ENCODE data around the gene CBX1. TPM values are rescaled to one million over a fixed set of nuclear protein-coding genes. Genes with fewer than 3 reads are reported as not detected.

Gene CBX1
- total and polyA plus RNA-seq, 2 of the 13 experiments (the other 11 are each of a cell fraction or from before 2014, with no cell fraction given) = 17.8 to 108 TPM

DNA sequence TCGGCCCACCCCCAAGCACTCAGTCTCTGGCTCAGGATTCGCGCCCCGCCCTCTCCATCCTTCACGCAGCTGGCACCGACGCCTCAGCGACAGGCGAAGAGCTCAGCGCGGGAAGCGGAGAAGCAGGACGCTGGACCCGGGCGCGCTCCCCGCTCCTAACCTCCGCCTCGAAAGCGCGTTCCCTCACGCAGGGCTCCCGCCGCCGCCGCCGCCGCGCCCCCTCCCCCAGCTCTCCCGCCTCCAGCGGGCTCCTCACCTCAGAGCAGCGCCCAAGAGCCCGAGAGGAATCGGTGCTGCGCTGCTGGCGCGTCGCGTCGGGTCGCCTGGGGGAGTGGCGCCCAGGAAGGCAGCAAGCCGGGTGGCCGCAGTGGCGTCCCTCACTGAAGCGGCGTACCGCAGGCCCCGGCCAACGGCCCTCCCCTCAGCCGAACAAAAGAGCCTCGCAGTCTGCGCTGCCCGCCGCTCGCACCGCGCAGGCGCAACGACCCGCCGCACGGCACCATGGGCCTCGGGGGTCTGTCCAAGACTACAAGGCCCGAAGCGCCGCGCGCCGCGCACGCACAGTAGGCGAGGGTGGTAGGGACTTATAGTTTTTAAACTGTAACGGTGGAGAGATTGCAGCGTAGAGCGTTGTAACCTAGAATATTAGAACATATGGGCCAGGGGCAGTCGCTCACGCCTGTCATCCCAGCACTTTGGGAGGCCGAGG lies at the start of gene CBX1 (continued):
- TF ChIP-seq, protein P1, sequence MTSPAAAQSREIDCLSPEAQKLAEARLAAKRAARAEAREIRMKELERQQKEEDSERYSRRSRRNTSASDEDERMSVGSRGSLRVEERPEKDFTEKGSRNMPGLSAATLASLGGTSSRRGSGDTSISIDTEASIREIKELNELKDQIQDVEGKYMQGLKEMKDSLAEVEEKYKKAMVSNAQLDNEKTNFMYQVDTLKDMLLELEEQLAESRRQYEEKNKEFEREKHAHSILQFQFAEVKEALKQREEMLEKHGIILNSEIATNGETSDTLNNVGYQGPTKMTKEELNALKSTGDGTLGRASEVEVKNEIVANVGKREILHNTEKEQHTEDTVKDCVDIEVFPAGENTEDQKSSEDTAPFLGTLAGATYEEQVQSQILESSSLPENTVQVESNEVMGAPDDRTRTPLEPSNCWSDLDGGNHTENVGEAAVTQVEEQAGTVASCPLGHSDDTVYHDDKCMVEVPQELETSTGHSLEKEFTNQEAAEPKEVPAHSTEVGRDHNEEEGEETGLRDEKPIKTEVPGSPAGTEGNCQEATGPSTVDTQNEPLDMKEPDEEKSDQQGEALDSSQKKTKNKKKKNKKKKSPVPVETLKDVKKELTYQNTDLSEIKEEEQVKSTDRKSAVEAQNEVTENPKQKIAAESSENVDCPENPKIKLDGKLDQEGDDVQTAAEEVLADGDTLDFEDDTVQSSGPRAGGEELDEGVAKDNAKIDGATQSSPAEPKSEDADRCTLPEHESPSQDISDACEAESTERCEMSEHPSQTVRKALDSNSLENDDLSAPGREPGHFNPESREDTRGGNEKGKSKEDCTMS (CRISPR knock-in tag; conservative IDR thresholded peaks at IDR 0.05) = no peak
- TF ChIP-seq GTF2F1 (IDR thresholded peaks at IDR 0.05; ENCODE audit: low read length) (no peak), ZNF329 (CRISPR knock-in tag; IDR thresholded peaks at IDR 0.05; ENCODE audit: low read depth) (no peak), ZNF20 (CRISPR knock-in tag; IDR thresholded peaks at IDR 0.05) (peak; percentile 93; the same call in 1 of the 2 replicates), KLF13 (CRISPR knock-in tag; IDR thresholded peaks at IDR 0.05) (no peak), HNRNPH1 (optimal IDR thresholded peaks at IDR 0.05; ENCODE audit: low read depth, low read length) (no peak), HNF4A (CRISPR knock-in tag; IDR thresholded peaks at IDR 0.05) (no peak; the same call in 1 of the 2 replicates), ZNF253 (CRISPR knock-in tag; IDR thresholded peaks at IDR 0.05; ENCODE audit: borderline replicate concordance) (peak; percentile 21; the same call in 1 of the 2 replicates), ZNF225 (CRISPR knock-in tag; IDR thresholded peaks at IDR 0.05) (peak; percentile 11; the same call in 1 of the 2 replicates), ATAD3A (CRISPR knock-in tag; IDR thresholded peaks at IDR 0.05) (no peak)
- TF ChIP-seq, protein P2, sequence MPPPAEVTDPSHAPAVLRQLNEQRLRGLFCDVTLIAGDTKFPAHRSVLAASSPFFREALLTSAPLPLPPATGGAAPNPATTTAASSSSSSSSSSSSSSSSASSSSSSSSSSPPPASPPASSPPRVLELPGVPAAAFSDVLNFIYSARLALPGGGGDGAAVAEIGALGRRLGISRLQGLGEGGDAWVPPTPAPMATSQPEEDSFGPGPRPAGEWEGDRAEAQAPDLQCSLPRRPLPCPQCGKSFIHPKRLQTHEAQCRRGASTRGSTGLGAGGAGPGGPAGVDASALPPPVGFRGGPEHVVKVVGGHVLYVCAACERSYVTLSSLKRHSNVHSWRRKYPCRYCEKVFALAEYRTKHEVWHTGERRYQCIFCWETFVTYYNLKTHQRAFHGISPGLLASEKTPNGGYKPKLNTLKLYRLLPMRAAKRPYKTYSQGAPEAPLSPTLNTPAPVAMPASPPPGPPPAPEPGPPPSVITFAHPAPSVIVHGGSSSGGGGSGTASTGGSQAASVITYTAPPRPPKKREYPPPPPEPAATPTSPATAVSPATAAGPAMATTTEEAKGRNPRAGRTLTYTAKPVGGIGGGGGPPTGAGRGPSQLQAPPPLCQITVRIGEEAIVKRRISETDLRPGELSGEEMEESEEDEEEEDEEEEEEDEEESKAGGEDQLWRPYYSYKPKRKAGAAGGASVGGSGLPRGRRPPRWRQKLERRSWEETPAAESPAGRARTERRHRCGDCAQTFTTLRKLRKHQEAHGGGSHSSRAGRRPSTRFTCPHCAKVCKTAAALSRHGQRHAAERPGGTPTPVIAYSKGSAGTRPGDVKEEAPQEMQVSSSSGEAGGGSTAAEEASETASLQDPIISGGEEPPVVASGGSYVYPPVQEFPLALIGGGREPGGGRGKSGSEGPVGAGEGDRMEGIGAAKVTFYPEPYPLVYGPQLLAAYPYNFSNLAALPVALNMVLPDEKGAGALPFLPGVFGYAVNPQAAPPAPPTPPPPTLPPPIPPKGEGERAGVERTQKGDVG (CRISPR knock-in tag; IDR thresholded peaks at IDR 0.05; ENCODE audit: borderline replicate concordance) = no peak
- TF ChIP-seq, protein P3, sequence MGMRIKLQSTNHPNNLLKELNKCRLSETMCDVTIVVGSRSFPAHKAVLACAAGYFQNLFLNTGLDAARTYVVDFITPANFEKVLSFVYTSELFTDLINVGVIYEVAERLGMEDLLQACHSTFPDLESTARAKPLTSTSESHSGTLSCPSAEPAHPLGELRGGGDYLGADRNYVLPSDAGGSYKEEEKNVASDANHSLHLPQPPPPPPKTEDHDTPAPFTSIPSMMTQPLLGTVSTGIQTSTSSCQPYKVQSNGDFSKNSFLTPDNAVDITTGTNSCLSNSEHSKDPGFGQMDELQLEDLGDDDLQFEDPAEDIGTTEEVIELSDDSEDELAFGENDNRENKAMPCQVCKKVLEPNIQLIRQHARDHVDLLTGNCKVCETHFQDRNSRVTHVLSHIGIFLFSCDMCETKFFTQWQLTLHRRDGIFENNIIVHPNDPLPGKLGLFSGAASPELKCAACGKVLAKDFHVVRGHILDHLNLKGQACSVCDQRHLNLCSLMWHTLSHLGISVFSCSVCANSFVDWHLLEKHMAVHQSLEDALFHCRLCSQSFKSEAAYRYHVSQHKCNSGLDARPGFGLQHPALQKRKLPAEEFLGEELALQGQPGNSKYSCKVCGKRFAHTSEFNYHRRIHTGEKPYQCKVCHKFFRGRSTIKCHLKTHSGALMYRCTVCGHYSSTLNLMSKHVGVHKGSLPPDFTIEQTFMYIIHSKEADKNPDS (CRISPR knock-in tag; IDR thresholded peaks at IDR 0.05) = 0 out of 2 replicates have a peak, but pooled peaks have one; percentile 63
- TF ChIP-seq, protein P4, sequence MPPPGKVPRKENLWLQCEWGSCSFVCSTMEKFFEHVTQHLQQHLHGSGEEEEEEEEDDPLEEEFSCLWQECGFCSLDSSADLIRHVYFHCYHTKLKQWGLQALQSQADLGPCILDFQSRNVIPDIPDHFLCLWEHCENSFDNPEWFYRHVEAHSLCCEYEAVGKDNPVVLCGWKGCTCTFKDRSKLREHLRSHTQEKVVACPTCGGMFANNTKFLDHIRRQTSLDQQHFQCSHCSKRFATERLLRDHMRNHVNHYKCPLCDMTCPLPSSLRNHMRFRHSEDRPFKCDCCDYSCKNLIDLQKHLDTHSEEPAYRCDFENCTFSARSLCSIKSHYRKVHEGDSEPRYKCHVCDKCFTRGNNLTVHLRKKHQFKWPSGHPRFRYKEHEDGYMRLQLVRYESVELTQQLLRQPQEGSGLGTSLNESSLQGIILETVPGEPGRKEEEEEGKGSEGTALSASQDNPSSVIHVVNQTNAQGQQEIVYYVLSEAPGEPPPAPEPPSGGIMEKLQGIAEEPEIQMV (CRISPR knock-in tag; IDR thresholded peaks at IDR 0.05; ENCODE audit: low read depth) = no peak; the same call in none of the 2 replicates
- TF ChIP-seq, protein P5, sequence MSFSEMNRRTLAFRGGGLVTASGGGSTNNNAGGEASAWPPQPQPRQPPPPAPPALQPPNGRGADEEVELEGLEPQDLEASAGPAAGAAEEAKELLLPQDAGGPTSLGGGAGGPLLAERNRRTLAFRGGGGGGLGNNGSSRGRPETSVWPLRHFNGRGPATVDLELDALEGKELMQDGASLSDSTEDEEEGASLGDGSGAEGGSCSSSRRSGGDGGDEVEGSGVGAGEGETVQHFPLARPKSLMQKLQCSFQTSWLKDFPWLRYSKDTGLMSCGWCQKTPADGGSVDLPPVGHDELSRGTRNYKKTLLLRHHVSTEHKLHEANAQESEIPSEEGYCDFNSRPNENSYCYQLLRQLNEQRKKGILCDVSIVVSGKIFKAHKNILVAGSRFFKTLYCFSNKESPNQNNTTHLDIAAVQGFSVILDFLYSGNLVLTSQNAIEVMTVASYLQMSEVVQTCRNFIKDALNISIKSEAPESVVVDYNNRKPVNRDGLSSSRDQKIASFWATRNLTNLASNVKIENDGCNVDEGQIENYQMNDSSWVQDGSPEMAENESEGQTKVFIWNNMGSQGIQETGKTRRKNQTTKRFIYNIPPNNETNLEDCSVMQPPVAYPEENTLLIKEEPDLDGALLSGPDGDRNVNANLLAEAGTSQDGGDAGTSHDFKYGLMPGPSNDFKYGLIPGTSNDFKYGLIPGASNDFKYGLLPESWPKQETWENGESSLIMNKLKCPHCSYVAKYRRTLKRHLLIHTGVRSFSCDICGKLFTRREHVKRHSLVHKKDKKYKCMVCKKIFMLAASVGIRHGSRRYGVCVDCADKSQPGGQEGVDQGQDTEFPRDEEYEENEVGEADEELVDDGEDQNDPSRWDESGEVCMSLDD (CRISPR knock-in tag; IDR thresholded peaks at IDR 0.05; ENCODE audit: borderline replicate concordance) = peak; percentile 62; the same call in 1 of the 2 replicates
